Measurements from ENCODE around the gene PLPPR3. TPM values are rescaled to one million over a fixed set of nuclear protein-coding genes. Genes with fewer than 3 reads are reported as not detected.

Gene PLPPR3, protein sequence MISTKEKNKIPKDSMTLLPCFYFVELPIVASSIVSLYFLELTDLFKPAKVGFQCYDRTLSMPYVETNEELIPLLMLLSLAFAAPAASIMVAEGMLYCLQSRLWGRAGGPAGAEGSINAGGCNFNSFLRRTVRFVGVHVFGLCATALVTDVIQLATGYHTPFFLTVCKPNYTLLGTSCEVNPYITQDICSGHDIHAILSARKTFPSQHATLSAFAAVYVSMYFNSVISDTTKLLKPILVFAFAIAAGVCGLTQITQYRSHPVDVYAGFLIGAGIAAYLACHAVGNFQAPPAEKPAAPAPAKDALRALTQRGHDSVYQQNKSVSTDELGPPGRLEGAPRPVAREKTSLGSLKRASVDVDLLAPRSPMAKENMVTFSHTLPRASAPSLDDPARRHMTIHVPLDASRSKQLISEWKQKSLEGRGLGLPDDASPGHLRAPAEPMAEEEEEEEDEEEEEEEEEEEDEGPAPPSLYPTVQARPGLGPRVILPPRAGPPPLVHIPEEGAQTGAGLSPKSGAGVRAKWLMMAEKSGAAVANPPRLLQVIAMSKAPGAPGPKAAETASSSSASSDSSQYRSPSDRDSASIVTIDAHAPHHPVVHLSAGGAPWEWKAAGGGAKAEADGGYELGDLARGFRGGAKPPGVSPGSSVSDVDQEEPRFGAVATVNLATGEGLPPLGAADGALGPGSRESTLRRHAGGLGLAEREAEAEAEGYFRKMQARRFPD
- total RNA-seq (70.8 and 88.2 TPM in 2 replicates), polyA plus RNA-seq (65.7 and 92.9 TPM in 2 replicates)

DNA sequence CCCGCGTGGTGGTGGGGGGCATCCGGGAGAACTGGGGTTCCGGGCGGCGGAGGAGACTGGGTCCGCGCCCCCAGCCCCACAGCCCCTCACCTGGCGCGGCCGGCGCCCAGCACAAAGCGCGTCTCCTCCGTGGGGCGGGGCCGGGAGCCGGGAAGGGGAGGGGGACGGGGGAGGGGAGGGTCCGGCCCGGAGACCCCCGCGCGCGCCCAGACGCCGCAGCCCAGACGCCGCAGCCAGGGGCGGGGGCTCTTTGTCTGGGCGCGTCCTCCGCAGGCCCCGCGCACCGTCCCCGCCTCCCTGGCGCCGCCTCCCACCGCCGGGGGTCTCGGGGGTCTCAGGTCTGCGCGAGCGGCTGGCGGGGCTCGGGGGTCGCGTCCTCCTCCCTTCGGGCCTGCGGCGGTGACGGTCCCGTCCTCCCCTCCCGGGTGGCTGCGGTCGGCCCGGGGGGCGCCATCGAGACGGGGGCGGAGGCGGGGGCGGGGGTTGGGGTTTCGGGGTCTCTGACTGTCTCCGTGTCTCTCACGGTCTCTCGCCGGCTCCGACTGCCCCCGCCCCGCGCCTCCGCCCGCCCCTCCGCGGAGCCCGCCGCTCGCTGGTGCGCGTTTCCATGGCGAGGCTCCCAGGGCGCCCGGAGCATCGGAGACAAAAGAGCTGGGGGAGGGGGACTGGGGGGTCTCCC is at the start of gene PLPPR3:
Gene PLPPR3 (minus strand): TSS at position 131 of the 679 bp plus-strand sequence. CDS start 396 bp downstream, outside the sequence.
- H3K4me3 ChIP-seq: peak within 1 kb of the TSS; percentile 97
- no peaks in the 10 kb centered on the region for H3K4me1 ChIP-seq (ENCODE audit: low read depth)
- H3K36me3 ChIP-seq: no peaks in the 10 kb centered on the region
- H3K27me3 ChIP-seq: no peaks in the 10 kb centered on the region
- TF ChIP-seq CTCF (IDR thresholded peaks at IDR 0.05; ENCODE audit: low read depth, low read length): no peak
- peak in 1 of 2 donors; percentile 71 for DNase-seq (ENCODE audit: low read depth in 1 of 2, low spot score in 1 of 2)
- no peaks in the 10 kb centered on the region for H3K9me3 ChIP-seq (ENCODE audit: low read depth)
- H3K27ac ChIP-seq: peak within 1 kb of the TSS; percentile 45

DNA sequence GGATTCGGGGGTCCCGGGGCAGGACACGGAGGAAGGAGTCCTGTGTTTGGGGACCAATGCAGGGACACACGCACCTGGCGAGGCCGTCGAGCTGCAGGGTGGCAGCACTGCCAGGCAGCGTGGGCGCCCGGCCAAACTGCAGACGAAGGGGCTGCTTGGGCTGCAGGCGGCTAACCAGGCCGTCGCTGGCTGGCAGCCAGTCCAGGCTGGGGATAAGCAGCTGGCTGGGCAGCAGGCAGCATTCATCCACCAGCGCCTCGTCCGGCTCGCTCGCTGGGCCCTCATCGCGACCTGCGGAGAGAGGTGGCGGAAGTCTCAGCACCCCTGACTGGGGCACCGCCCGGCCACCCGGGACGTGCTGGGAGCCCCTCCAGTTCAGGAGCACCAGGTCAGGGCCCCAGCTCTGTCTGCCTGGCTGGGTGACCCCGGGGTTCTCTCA is 49.2 kb upstream of the PLPPR3 start:
- DNase-seq (ENCODE audit: low read depth in 1 of 2, low spot score in 1 of 2): peak in 1 of 2 donors; percentile 50
- peaks cover 10% of the 10 kb centered on the region for H3K36me3 ChIP-seq
- no peak for TF ChIP-seq CTCF (IDR thresholded peaks at IDR 0.05; ENCODE audit: low read depth, low read length)
- no peaks in the 10 kb centered on the region for H3K9me3 ChIP-seq (ENCODE audit: low read depth)
- H3K27me3 ChIP-seq: no peaks in the 10 kb centered on the region
- no peak overlapping the region for H3K27ac ChIP-seq
- no peak overlapping the region for H3K4me3 ChIP-seq
- H3K4me1 ChIP-seq (ENCODE audit: low read depth): no peaks in the 10 kb centered on the region

DNA sequence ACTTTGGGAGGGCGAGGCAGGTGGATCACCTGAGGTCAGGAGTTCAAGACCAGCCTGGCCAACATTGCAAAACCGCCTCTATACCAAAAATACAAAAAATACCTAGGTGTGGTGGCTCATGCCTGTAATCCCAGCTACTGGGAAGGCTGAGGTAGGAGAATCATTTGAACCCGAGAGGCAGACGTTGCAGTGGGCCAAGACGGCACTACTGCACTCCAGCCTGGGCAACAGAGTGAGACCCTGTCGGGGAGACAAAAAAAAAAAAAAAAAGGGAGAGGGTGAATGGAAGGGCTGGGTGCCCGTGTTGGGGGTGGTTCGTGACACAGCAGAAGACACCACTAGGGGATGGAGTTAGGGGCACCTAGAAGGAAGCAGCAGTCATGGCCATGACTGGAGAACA is 48.6 kb upstream of the PLPPR3 start:
- H3K27me3 ChIP-seq: no peaks in the 10 kb centered on the region
- no peaks in the 10 kb centered on the region for H3K4me1 ChIP-seq (ENCODE audit: low read depth)
- peaks cover 10% of the 10 kb centered on the region for H3K36me3 ChIP-seq
- H3K27ac ChIP-seq: no peak overlapping the region
- no peaks in the 10 kb centered on the region for H3K9me3 ChIP-seq (ENCODE audit: low read depth)
- no peak overlapping the region for H3K4me3 ChIP-seq
- no peak for DNase-seq (ENCODE audit: low read depth in 1 of 2, low spot score in 1 of 2)
- no peak for TF ChIP-seq CTCF (IDR thresholded peaks at IDR 0.05; ENCODE audit: low read depth, low read length)

DNA sequence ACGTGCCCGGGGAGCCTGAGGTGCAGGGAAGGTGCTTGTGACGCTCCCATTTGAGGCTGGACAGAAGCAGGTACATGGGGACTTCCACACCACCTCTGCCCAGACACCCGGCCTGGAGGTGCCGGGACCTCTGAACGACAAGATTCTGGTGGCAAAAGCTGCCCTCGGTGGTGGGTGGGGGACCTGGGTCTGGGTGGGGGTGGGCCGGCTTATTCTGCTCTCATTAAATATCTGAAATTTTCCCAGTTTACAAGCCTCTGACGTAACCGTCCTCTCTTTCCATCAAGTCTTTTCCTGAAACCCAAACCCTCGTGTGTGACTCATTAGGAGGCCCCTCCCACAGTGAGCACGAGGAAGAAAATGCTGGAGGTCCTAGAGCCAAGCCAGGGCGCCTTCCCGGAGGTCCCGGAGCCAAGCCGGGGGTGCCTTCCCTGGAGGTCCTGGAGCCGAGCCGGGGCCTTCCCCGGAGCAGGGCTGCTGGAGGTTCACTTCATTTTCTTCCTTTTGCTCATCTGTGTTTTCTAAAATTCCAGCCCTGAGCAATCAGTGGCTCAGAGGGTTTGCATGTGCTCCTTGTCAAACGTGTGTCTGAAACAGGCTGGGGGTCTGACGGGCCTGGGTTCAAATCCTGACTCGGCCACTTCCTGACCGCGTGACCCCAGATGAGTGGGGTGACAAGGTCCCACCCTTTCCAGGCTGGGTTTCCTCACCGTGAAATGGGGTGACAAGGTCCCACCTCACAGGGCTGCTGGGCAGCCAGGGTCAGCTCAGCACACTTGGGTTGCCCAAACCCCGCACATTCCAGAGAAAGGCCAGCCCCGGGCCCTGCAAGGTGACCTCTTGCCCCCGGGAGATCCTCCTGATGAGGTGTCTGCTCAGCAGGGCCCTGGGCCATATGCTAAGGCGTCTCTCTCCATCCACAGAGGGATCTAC is 47.8 kb upstream of the PLPPR3 start:
- H3K4me3 ChIP-seq: no peak overlapping the region
- no peak for TF ChIP-seq CTCF (IDR thresholded peaks at IDR 0.05; ENCODE audit: low read depth, low read length)
- no peaks in the 10 kb centered on the region for H3K4me1 ChIP-seq (ENCODE audit: low read depth)
- peaks cover 10% of the 10 kb centered on the region for H3K36me3 ChIP-seq
- no peaks in the 10 kb centered on the region for H3K9me3 ChIP-seq (ENCODE audit: low read depth)
- no peaks in the 10 kb centered on the region for H3K27me3 ChIP-seq
- DNase-seq (ENCODE audit: low read depth in 1 of 2, low spot score in 1 of 2): peak in 1 of 2 donors; percentile 96
- H3K27ac ChIP-seq: no peak overlapping the region

Measured in cardiac muscle cell (in vitro differentiated cells and primary cell).